ENCODE measurements around the gene RAD54L.
"Not testable (repeated sequence)": the region's sequence is repeated elsewhere in the genome, so short reads cannot be mapped to it uniquely, and the experiment has no call there.

RAD54L gene

GRCh38 chr1:46310321-46310720, 62.8 kb downstream of the RAD54L start:
- no peak for TF ChIP-seq Cebpa-rat (IDR thresholded peaks at IDR 0.05)
- Histone ChIP-seq H3K9ac (no peak overlapping the region), H3K9me3 (no peaks in the 10 kb centered on the region), H3K4me2 (no peak overlapping the region), H3K4me3 (no peak overlapping the region), H4K20me1 (peaks cover 64% of the 10 kb centered on the region), H3K27me3 (no peaks in the 10 kb centered on the region), H3K4me1 (peaks cover 32% of the 10 kb centered on the region), H3K36me3 (peaks cover 88% of the 10 kb centered on the region), H3K27ac (no peak overlapping the region)

DNA sequence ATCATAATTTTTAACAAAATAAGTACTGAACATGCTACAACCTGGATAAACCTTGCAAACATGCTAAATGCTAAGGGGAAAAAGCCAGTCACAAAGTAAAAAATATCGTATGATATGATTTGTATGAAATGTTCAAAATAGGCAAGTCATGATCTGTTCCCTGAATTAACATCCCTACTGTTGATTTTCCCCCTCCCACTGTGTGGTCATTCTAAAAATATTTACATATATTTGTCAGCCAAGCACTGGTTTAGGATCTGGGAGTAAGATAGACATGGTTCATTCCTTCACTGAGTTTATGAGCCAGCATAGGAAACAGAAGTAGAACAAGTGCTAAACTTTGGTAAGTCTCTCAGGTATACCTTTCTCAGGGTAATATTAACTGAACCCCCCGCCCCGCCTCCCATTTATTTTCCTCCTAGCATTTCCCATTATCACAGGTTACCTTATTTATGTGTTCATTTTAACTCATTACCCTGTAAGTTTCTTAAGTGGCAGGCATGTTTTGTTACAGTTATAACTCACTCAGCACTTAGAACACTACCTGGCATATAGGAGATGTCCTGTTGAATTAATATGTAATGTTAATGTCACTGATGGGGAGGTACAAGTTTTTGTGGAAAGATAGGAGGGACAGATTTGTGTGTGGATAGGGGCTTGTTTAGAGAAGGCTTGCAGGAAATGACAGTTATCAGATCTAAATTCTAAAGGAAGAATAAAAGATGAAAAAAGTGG, 68.3 kb downstream of the RAD54L start:
- TF ChIP-seq Cebpa-rat (IDR thresholded peaks at IDR 0.05) = no peak
- 0 out of 2 replicates have a peak, but pooled peaks cover 12% of the 10 kb centered on the region for H4K20me1 ChIP-seq
- no peak overlapping the region for H3K9ac ChIP-seq
- H3K27me3 ChIP-seq = no peaks in the 10 kb centered on the region
- H3K36me3 ChIP-seq = peaks cover 78% of the 10 kb centered on the region
- H3K4me1 ChIP-seq = no peaks in the 10 kb centered on the region
- H3K27ac ChIP-seq = no peak overlapping the region
- H3K4me2 ChIP-seq = no peak overlapping the region
- H3K9me3 ChIP-seq = no peaks in the 10 kb centered on the region
- no peak overlapping the region for H3K4me3 ChIP-seq

GRCh38 chr1:46317323-46317722, 69.8 kb downstream of the RAD54L start:
- no peaks in the 10 kb centered on the region for H3K9me3 ChIP-seq
- H3K4me2 ChIP-seq = no peak overlapping the region
- no peak overlapping the region for H3K9ac ChIP-seq
- H3K4me3 ChIP-seq = no peak overlapping the region
- H3K4me1 ChIP-seq = peaks cover 6% of the 10 kb centered on the region; the same call in 1 of the 2 replicates
- 0 out of 2 replicates have a peak, but pooled peaks cover 3% of the 10 kb centered on the region for H4K20me1 ChIP-seq
- TF ChIP-seq Cebpa-rat (IDR thresholded peaks at IDR 0.05) = no peak
- H3K27me3 ChIP-seq = no peaks in the 10 kb centered on the region
- peaks cover 63% of the 10 kb centered on the region for H3K36me3 ChIP-seq
- H3K27ac ChIP-seq = no peak overlapping the region

- not testable (repeated sequence) for H4K20me1 ChIP-seq, H3K4me1 ChIP-seq, H3K27ac ChIP-seq, H3K9ac ChIP-seq, H3K27me3 ChIP-seq, H3K4me2 ChIP-seq, H3K9me3 ChIP-seq, H3K4me3 ChIP-seq
- peaks cover 44% of the 10 kb centered on the region for H3K36me3 ChIP-seq
These were observed 71.7 kb downstream of the RAD54L start for GRCh38 chr1:46319301-46319700.

- H3K4me1 ChIP-seq, H3K4me3 ChIP-seq, H3K27ac ChIP-seq, H4K20me1 ChIP-seq, H3K9ac ChIP-seq, H3K27me3 ChIP-seq, H3K4me2 ChIP-seq, H3K9me3 ChIP-seq: not testable (repeated sequence)
- peaks cover 34% of the 10 kb centered on the region for H3K36me3 ChIP-seq
These were observed 72.7 kb downstream of the RAD54L start for GRCh38 chr1:46319960-46320914.

DNA sequence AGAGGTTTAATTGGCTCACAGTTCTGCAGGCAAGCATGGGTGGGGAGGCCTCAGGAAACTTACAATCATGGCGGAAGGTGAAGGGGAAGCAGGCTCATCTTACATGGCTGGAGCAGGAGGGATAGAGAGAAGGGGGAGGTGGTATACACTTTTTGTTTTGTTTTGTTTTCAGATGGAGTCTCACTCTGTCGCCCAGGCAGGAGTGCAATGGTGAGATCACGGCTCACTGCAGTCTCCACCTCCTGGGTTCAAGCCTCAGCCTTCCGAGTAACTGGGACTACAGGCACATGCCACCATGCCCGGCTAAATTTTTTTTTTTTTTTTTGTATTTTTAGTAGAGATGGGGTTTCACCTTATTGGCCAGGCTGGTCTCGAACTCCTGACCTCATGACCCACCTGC, 74.6 kb downstream of the RAD54L start:
- not testable (repeated sequence) for H3K4me2 ChIP-seq, H3K27me3 ChIP-seq, H3K4me3 ChIP-seq, H3K9me3 ChIP-seq, H4K20me1 ChIP-seq, H3K27ac ChIP-seq, H3K4me1 ChIP-seq, H3K9ac ChIP-seq
- H3K36me3 ChIP-seq = peaks cover 16% of the 10 kb centered on the region

DNA sequence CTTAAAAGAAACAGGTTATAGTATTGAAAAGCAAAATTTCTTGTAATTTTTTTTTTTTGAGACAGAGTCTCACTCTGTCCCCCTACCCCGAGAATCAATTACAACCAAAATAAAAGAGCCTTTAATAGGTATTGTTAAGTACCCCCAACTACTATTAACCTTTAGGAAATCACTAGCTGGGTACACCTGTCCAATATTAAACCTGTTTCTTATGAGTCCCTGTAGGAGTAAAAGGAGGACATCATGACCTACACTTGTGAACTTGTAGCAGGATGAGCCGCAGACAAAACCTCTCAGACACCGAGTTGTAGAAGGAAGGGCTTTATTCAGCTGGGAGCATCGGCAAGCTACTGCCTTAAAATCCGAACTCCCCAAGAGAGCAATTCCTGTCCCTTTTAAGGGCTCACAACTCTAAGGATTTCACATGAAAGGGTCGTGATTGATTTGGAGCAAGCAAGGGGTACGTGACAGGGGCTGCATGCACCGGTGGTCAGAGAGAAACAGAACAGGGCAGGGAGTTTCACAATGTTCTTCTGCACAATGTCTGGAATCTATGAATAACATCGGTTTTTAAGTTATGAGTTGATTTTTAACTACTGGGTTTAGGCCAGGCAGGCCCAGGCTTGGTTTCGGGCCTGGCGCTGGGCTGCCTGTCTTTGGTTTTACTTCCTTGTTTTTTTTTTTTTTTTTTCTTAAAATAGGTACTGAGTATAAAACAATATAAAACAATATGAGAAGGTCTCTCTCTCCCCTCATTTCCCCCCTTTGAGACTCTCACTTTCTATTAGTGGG, 77.9 kb downstream of the RAD54L start:
- not testable (repeated sequence) for H3K4me1 ChIP-seq, H3K27ac ChIP-seq, H4K20me1 ChIP-seq, H3K4me2 ChIP-seq, H3K9me3 ChIP-seq, H3K4me3 ChIP-seq, H3K36me3 ChIP-seq, H3K27me3 ChIP-seq, H3K9ac ChIP-seq
